ENCODE measurements around the gene MARF1. TPM values are rescaled to one million over a fixed set of nuclear protein-coding genes. Genes with fewer than 3 reads are reported as not detected.

Gene MARF1
- total and polyA plus RNA-seq, 9 of the 15 experiments (the other 6 are each of a cell fraction or from before 2014, with no cell fraction given), result 4.7 to 33.2 (median 11.7) TPM

- Histone ChIP-seq H3K27ac (ENCODE audit: extremely low read depth, low read depth, low read length) (no peak overlapping the region), H3K4me3 (no peak overlapping the region), H3K4me2 (ENCODE audit: insufficient read depth, low read length) (no peak overlapping the region), H3K36me3 (ENCODE audit: control insufficient read depth, insufficient read depth, low read length) (no peaks in the 10 kb centered on the region), H3K27me3 (ENCODE audit: control insufficient read depth in 2 of 2, insufficient read depth in 2 of 2, low read length in 2 of 2) (no peaks in the 10 kb centered on the region; a peak in 1 of 5 replicates), H3K9ac (ENCODE audit: insufficient read depth in 1 of 2, low read depth in 2 of 2, low read length in 2 of 2) (no peak overlapping the region), H3K4me1 (replicated peaks in 1 of 2; ENCODE audit: control insufficient read depth in 2 of 2, insufficient read depth in 2 of 2, low read length in 2 of 2) (peaks cover 4 to 5% of the 10 kb centered on the region in 2 experiments; a peak in 4 of 5 replicates), H3K79me2 (ENCODE audit: control insufficient read depth, insufficient read depth, low read length) (no peaks in the 10 kb centered on the region), H3K9me1 (ENCODE audit: control insufficient read depth, insufficient read depth, low read length) (no peaks in the 10 kb centered on the region), H2AFZ (ENCODE audit: low read depth, low read length) (no peak overlapping the region), H3K9me3 (replicated peaks; ENCODE audit: control insufficient read depth, insufficient read depth, low read depth, low read length) (no peaks in the 10 kb centered on the region; the same call in 1 of the 2 replicates), H4K20me1 (replicated peaks; ENCODE audit: control insufficient read depth, insufficient read depth, low read length) (no peaks in the 10 kb centered on the region)
- ChIA-PET CTCF (ENCODE audit: low intra/inter-chr PET ratio) (no interaction called here), POLR2A (no interaction called here)
- ATAC-seq, result no peak
- in situ Hi-C loops (cut with MboI) (no loop called here), intact Hi-C loops (cut with micrococcal nuclease) (no loop called here)
- 45% methylated on average over 4 of the region's 4 CpGs for WGBS (ENCODE audit: insufficient coverage, low coverage, missing lambda C conversion rate)
- TF ChIP-seq MCM3 (IDR thresholded peaks at IDR 0.05), result no peak
- TF ChIP-seq ASH1L (IDR thresholded peaks at IDR 0.05; ENCODE audit: borderline replicate concordance, low read depth, partially characterized antibody), result no peak
- no peak for TF ChIP-seq POLR2B (IDR thresholded peaks at IDR 0.05; ENCODE audit: low read depth, partially characterized antibody)
- TF ChIP-seq NCOA1 (IDR thresholded peaks at IDR 0.05; ENCODE audit: low read depth), result no peak
- TF ChIP-seq SRF (CRISPR knock-in tag; IDR thresholded peaks at IDR 0.05), result no peak
- TF ChIP-seq L3MBTL2 (IDR thresholded peaks at IDR 0.05), result 0 out of 2 replicates have a peak, but pooled peaks have one; percentile 15
- no peak for FAIRE-seq
- no TSS peak for BruUV-seq (replicated peaks)
- no peak for DNase-seq (ENCODE audit: extremely low read depth in 1 of 4, low spot score in 3 of 4)
These were observed 59.4 kb downstream of the MARF1 start for GRCh38 chr16:15583526-15583925.
